GM12874 (cell line): ENCODE measurements around the gene MRGPRX4.

ENCODE experiments used
- TF ChIP-seq, protein P1 (sequence below): IDR thresholded peaks from 2 replicates; pipeline ENCODE4 v1.5.1; 2011; ENCODE audit warnings: low read depth, mild to moderate bottlenecking, control low read depth, low read length, moderate library complexity; ENCODE audit not compliant: insufficient read depth

The MRGPRX4 gene

DNA sequence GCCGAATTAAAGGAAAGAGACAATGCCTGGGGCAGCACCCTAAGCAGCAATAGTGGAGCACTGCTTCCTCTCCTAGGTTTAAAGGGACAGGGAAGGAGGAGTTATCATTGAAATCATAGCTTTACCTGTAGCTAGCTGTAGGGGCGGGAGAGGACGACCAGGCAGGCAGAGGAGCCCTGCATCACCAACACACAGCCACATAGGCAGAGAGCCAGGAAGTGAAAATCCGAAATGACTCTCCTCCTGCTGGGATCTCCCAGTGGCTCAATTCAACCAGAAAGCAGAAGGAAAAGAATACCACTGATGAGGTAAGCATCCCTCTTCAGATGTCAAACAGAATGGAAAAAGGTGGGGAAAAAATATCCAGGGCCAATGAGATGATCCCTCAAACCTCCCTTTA lies 20.4 kb downstream of the MRGPRX4 start:
- TF ChIP-seq, protein P1, sequence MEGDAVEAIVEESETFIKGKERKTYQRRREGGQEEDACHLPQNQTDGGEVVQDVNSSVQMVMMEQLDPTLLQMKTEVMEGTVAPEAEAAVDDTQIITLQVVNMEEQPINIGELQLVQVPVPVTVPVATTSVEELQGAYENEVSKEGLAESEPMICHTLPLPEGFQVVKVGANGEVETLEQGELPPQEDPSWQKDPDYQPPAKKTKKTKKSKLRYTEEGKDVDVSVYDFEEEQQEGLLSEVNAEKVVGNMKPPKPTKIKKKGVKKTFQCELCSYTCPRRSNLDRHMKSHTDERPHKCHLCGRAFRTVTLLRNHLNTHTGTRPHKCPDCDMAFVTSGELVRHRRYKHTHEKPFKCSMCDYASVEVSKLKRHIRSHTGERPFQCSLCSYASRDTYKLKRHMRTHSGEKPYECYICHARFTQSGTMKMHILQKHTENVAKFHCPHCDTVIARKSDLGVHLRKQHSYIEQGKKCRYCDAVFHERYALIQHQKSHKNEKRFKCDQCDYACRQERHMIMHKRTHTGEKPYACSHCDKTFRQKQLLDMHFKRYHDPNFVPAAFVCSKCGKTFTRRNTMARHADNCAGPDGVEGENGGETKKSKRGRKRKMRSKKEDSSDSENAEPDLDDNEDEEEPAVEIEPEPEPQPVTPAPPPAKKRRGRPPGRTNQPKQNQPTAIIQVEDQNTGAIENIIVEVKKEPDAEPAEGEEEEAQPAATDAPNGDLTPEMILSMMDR, result no peak

DNA sequence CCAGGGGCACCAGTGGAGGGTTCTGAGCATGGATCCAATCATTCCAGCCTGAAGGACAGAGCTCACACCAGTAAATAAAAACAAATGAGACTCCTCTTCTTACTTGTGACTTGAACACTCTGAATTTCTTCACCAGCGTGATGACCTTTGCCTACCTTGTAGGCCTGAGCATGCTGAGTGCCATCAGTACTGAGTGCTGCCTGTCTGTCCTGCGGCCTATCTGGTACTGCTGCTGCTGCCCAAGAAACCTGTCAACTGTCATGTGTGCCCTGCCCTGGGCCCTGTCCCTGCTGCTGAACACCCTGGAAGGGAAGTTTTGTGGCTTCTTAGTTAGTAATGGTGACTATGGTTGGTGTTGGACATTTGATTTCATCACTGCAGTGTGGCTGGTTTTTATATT lies 23.9 kb downstream of the MRGPRX4 start:
- TF ChIP-seq, protein P1, result no peak

DNA sequence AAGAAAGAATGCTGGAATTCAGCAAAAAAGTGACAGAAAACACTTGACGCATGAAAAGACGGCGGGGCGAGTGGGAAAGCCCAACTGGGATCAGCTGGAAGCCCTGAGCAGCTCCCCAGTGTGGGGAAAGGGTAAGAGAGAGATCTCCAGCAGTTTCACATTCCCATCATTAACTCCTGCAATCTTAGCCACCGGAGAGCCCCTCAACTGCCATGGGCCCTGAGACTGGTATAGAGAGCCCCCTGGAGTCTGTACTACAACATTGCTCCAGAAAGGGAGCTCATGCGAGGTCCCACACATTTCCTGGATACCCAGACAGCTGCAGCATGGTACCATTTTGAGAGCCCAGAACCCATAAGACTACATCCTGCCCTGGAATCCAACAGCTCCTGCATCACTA lies 31.1 kb downstream of the MRGPRX4 start:
- TF ChIP-seq, protein P1, result peak; percentile 69

DNA sequence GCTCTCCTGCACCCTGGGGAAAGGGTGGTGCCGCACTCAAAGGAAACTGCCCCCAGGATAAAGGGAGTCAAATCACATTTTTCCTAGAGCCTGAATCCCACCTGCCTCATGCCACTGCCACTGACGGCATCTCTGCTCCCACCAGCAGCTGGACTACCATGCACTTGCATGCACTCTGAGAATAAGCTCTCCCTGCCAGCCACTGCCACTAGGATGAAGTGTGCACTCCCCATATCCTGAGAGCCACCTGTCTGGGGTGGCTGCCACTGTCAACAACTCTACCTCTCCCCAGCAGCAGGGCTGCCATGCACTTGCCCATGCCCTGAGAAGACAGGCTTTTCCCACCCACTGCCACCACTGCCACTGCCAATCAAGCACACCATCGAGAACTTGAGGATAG lies 31.6 kb downstream of the MRGPRX4 start:
- TF ChIP-seq, protein P1, result no peak

DNA sequence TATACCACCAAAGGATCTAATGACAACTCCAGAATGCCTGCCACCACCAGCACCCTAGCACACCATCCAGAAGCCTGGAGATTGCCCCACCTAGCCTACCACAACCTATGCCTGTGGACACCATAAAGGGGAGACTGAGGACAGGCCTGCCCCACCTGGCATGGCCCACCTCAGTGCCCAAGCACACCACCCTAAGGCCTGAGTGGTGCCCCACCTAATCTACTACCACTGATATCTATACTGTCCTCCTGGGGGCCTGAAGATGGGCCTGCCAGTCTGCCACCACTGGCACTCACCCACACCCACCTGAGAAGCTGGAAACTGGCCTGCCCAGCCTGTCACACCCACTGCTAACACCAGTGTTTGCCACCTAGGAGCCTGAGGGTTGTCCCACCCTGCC lies 32.1 kb downstream of the MRGPRX4 start:
- TF ChIP-seq, protein P1, result no peak

DNA sequence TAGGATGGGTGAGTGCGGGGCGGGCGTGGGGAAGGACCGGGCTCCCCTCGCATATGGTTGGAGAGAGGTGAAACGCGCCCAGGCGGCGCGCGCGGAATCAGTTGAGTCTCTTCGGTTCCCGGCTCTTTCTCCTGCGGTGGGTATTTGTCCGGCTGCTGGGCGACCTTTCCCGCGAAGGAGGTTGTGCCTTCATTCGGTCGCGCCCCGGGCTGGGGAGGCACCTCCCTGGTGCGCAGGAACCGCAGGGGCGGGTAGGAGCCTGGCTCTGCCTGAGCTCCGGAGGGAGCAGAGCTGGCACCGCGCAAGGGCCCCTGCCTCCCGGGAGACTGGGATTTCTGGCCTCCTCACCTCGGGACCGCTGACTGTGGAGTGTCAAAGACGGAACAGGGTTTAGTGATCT lies 36.4 kb downstream of the MRGPRX4 start:
- TF ChIP-seq, protein P1, result no peak

DNA sequence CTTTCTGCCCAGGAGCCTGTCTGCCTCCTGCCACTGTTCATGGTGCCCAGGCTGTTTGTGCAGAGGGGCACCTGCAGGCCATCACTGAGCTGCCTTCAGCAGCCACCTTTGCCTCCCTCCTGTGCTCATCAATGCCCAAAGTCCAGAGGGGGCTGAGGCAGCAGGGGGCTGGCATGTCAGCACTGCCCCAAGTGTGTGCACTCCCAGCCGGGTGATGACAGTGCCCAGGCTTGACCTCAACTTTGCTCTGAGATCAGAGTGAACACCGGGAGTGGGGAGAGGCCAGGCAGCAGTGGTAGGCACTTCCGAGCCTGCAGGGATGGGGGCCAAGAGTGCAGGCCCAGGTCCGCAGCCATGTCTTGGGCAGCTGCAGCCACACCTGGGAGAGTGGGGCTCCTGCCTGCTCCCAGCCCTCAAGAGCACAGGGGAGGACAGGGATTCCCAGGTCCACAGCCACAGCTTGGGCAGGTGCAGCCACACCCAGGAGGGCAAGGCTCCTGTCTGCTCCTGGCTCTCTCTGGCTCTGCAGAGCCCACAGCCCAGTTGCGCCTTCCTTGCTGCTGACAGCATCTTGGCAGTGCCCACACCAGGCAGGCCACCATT lies 48.7 kb downstream of the MRGPRX4 start:
- TF ChIP-seq, protein P1, result no peak
